Gastroesophageal sphincter (tissue), 3 donors: ENCODE measurements around the gene WDR81.

ENCODE experiments used
- EP300 ChIP-seq: sonication (generic); formaldehyde crosslinking; IDR thresholded peaks from one replicate; pipeline ENCODE4 v1.6.1; 2017; ENCODE audit warnings: antibody characterized with exemption, mild to moderate bottlenecking
- POLR2A ChIP-seq, 2 donors: fragments of 450-650 bp; IDR thresholded peaks; one replicate each; pipeline ENCODE4 v1.6.1; 2017; ENCODE audit warnings: antibody characterized with exemption in 2 of 2, mild to moderate bottlenecking in 2 of 2, moderate library complexity in 1 of 2
- POLR2AphosphoS5 ChIP-seq: sonication (generic); formaldehyde crosslinking; IDR thresholded peaks from one replicate; pipeline ENCODE4 v1.6.1; 2017; ENCODE audit warnings: antibody characterized with exemption
- TF ChIP-seq, protein P1 (sequence below), 4 experiments: fragments of 200-600 bp in 2 of 4; fragments of 450-650 bp in 2 of 4; sonication (generic) in 1 of 4; IDR thresholded peaks; one replicate each; pipeline ENCODE4 v1.5.1; 2017 to 2019; ENCODE audit warnings: antibody characterized with exemption in 4 of 4, mild to moderate bottlenecking in 2 of 4, moderate library complexity in 2 of 4

DNA sequence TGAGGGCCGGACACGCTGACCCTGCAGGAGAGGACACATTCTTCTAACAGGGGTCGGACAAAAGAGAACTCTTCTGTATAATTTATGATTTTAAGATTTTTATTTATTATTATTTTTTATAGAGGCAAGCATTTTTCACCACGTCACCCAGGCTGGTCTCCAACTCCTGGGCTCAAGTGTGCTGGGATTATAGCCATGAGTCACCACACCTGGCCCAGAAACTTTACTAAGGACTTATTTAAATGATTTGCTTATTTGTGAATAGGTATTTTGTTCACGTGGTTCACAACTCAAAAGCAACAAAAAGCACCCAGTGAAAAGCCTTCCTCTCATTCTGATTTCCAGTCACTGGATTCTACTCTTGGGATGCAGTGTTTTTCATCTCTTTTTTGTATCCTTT, 35.0 kb downstream of the WDR81 start:
- TF ChIP-seq POLR2AphosphoS5 (no peak), POLR2A (IDR thresholded peaks at IDR 0.05) (no peak), EP300 (no peak)
- TF ChIP-seq, protein P1, sequence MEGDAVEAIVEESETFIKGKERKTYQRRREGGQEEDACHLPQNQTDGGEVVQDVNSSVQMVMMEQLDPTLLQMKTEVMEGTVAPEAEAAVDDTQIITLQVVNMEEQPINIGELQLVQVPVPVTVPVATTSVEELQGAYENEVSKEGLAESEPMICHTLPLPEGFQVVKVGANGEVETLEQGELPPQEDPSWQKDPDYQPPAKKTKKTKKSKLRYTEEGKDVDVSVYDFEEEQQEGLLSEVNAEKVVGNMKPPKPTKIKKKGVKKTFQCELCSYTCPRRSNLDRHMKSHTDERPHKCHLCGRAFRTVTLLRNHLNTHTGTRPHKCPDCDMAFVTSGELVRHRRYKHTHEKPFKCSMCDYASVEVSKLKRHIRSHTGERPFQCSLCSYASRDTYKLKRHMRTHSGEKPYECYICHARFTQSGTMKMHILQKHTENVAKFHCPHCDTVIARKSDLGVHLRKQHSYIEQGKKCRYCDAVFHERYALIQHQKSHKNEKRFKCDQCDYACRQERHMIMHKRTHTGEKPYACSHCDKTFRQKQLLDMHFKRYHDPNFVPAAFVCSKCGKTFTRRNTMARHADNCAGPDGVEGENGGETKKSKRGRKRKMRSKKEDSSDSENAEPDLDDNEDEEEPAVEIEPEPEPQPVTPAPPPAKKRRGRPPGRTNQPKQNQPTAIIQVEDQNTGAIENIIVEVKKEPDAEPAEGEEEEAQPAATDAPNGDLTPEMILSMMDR (IDR thresholded peaks at IDR 0.05): no peak
